Epithelial cell of esophagus (primary cell): ENCODE data around the gene ARHGEF28.

Experiments
- DNase-seq: peaks from one replicate; pipeline ENCODE4 v3.0.0; 2010; ENCODE audit warnings: low read depth
- H3K4me3 ChIP-seq: 2 replicates; pipeline ENCODE4 v1.5.1; 2011; ENCODE audit warnings: mild to moderate bottlenecking, low read length, control low read depth
- TF ChIP-seq, protein P1 (sequence below): IDR thresholded peaks from 2 replicates; pipeline ENCODE4 v1.5.1; 2011; ENCODE audit warnings: low read depth, mild to moderate bottlenecking, low read length, control low read depth, inconsistent platforms; ENCODE audit not compliant: insufficient read depth; ENCODE audit errors: missing control alignments

ARHGEF28 gene

DNA sequence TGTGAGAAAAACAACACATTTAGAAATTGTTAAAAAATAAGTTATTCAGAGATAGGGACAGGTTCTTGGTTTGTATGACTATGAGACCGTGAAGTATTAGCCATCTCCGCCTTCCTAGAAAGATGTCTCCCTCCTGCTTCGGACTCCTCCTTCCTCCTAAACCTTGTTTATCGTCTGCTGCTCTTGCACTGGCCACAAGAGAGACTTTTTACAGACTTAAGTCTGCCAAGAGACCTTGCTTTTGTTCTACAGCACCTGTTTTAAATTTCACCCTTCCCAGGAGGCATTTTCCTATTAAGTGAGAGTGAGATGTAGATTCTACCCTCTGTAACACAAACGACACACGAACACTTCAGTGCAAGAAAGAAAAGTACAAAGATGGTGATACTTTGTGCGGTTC is 274.6 kb downstream of the ARHGEF28 start:
- no peak for DNase-seq
- no peak overlapping the region for H3K4me3 ChIP-seq
- TF ChIP-seq, protein P1, sequence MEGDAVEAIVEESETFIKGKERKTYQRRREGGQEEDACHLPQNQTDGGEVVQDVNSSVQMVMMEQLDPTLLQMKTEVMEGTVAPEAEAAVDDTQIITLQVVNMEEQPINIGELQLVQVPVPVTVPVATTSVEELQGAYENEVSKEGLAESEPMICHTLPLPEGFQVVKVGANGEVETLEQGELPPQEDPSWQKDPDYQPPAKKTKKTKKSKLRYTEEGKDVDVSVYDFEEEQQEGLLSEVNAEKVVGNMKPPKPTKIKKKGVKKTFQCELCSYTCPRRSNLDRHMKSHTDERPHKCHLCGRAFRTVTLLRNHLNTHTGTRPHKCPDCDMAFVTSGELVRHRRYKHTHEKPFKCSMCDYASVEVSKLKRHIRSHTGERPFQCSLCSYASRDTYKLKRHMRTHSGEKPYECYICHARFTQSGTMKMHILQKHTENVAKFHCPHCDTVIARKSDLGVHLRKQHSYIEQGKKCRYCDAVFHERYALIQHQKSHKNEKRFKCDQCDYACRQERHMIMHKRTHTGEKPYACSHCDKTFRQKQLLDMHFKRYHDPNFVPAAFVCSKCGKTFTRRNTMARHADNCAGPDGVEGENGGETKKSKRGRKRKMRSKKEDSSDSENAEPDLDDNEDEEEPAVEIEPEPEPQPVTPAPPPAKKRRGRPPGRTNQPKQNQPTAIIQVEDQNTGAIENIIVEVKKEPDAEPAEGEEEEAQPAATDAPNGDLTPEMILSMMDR, result no peak

DNA sequence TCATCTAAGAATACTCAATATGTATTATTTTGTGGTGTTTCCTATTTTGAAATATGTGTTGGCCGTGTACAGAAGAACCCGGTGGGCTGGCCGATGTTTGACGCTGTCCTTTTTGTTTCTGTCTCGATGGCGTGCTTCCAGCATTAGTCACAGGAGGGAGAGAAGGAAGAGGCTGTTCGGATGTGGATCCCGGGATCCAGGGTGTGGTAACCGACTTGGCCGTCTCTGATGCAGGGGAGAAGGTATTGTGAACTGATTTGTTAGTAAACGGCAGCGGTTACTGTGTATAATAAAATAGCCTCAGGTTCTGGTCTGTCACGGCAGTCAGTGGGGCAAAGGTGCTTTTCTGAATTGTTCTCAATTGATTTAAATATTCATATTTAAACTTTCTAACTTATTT is 275.0 kb downstream of the ARHGEF28 start:
- peak; percentile 93 for DNase-seq

DNA sequence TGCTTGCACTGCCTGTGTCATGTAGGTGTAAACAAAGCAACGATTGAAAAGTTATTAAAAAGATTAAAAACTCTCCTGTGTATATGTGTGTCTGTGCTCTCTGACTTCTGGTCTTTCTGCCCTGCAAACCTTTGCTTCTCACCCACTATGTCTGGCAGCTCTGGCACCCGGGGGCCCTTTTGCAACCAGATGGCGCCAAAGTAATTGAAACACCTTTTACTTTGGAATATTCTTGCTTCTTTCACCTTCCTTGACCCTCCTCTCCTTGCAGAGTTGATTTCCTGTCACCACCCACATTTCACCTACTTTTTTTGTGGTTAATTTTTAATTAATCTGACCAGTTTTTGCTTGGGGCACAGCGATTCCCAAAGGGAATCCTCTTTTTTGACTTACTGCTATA is 275.5 kb downstream of the ARHGEF28 start:
- DNase-seq, result peak; percentile 14
- TF ChIP-seq, protein P1, result peak; percentile 26
- no peak overlapping the region for H3K4me3 ChIP-seq

More for the DNA sequence above, 275.0 kb downstream of the ARHGEF28 start:
- TF ChIP-seq, protein P1, result no peak
- no peak overlapping the region for H3K4me3 ChIP-seq

DNA sequence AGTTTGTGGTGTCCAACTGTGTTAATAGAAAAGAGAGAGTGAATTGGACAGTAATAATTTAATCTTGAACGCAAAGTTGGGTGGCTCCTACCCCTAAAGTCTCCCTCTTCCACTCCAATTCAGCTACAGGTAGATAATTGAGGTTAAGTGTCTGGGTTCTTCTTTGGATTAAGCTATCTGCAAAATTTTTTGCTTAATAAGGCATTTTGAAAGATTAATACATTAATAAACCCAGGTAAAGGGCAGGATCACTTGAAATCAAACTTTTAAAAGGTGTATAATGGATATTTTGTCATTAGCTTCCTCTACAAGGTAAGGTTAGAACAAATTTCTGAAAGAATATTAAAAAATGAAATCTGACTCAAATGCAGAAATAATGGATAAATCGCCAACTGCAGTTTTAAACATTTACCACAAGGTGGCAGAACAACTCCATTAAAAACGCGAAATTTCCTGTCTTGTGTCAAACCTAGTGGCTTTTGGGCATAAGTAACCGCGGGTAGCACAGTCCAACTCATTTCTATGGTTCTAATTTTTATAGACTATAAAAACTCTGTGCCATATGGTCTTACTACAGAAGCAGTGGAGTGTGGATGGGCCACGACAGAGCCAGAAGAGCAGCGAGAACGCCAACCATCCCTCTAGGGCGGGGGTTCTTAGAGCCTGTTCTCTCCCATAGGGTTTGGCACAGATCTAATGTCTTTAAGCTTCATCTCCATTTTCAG is 276.5 kb downstream of the ARHGEF28 start:
- DNase-seq, result peak; percentile 68
- TF ChIP-seq, protein P1, result peak; percentile 61
- H3K4me3 ChIP-seq, result no peak overlapping the region

DNA sequence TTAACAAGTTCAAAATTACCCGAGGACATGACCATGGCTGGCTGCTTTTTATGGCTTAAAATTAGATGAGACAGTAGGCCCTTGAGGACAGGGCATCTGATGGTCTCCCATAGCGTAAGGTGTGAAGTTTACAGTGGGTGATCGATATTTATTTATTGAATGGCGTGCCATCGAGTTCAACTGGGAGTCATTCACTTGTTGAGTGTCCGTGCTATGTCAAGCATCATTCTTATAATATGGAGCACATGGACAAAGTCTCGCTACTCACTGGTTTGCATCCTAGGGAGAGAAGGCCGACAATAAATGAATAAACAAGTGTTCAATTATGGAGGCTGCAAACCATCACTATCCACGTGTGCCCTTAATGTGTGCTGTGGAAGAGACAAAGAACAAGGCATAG is 277.2 kb downstream of the ARHGEF28 start:
- no peak overlapping the region for H3K4me3 ChIP-seq
- TF ChIP-seq, protein P1, result no peak
- DNase-seq, result no peak

DNA sequence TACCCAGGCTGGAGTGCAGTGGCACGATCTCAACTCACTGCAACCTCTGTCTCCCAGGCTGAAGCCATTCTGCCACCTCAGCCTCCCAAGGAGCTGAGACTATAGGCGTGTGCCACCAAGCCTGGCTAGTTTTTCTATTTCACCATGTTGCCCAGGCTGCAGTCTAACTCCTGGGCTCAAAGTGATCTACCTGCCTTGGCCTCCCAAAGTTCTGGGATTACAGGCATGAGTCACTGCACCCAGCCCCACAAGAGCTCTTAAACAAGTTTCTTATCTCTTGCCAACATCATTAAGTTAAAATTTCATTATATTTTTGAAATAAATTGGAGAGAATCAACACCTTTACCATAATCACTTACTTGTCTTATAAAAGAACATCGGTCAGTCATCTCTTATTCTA is 280.3 kb downstream of the ARHGEF28 start:
- no peak overlapping the region for H3K4me3 ChIP-seq
- TF ChIP-seq, protein P1, result no peak
- peak; percentile 64 for DNase-seq

DNA sequence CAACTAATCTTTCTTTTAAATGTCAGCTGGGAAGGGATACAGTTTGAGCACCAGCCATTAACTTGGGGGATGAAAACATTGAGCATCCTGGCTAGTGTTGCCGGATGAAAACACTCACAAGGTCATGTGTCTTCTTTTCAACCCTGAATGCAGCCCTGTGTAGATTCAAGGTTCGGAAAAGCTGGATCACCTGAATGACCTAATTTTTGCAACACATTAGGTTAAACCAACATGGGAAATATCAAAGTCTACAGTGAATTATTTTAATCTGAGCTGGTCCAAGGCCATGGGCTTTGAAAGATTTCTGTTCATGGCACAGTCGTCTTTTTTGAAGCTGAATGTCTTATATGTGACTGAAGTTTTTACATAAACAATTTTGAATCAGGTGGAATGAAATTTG is 281.2 kb downstream of the ARHGEF28 start:
- H3K4me3 ChIP-seq, result no peak overlapping the region
- TF ChIP-seq, protein P1, result no peak
- no peak for DNase-seq
